C4-2B (cell line): ENCODE data around the gene FTMT.

Source experiments
- H3K27ac ChIP-seq: fragments of 450-650 bp; 2 replicates; pipeline ENCODE4 v1.5.1; 2017
- CTCF ChIP-seq: fragments of 450-650 bp; conservative IDR thresholded peaks from 2 replicates; pipeline ENCODE4 v1.5.1; 2017; ENCODE audit warnings: mild to moderate bottlenecking
- ZFX ChIP-seq: fragments of 450-650 bp; IDR thresholded peaks from 2 replicates; pipeline ENCODE4 v1.6.1; 2017

The FTMT gene

GRCh38 chr5:121841892-121842291 is 9.8 kb upstream of the FTMT start:
- TF ChIP-seq ZFX (no peak), CTCF (no peak)
- no peak overlapping the region for H3K27ac ChIP-seq

GRCh38 chr5:121850272-121850671 is 1.4 kb upstream of the FTMT start:
- H3K27ac ChIP-seq = no peak overlapping the region
- no peak for TF ChIP-seq ZFX
- no peak for TF ChIP-seq CTCF

GRCh38 chr5:121853850-121854249 is 2.2 kb downstream of the FTMT start:
- no peak overlapping the region for H3K27ac ChIP-seq
- TF ChIP-seq ZFX = no peak
- TF ChIP-seq CTCF = no peak

GRCh38 chr5:121862801-121863200 is 11.1 kb downstream of the FTMT start:
- H3K27ac ChIP-seq = no peak overlapping the region
- TF ChIP-seq CTCF (no peak), ZFX (no peak)

- no peak for TF ChIP-seq ZFX
- TF ChIP-seq CTCF = no peak
- H3K27ac ChIP-seq = no peak overlapping the region
Measured at GRCh38 chr5:121863753-121864285, 12.1 kb downstream of the FTMT start.

- no peak overlapping the region for H3K27ac ChIP-seq
- TF ChIP-seq ZFX (no peak), CTCF (no peak)
Measured at GRCh38 chr5:121867403-121867802, 15.7 kb downstream of the FTMT start.

GRCh38 chr5:121870489-121870888 is 18.8 kb downstream of the FTMT start:
- peak; percentile 41 for TF ChIP-seq CTCF
- no peak for TF ChIP-seq ZFX
- no peak overlapping the region for H3K27ac ChIP-seq
